GM04504 (cell line): ENCODE data around the gene IMPACT.

Experiments used
- DNase-seq: peaks from one replicate; pipeline ENCODE4 v3.0.0-alpha.2; 2012; ENCODE audit warnings: low read depth

IMPACT gene, protein sequence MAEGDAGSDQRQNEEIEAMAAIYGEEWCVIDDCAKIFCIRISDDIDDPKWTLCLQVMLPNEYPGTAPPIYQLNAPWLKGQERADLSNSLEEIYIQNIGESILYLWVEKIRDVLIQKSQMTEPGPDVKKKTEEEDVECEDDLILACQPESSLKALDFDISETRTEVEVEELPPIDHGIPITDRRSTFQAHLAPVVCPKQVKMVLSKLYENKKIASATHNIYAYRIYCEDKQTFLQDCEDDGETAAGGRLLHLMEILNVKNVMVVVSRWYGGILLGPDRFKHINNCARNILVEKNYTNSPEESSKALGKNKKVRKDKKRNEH

DNA sequence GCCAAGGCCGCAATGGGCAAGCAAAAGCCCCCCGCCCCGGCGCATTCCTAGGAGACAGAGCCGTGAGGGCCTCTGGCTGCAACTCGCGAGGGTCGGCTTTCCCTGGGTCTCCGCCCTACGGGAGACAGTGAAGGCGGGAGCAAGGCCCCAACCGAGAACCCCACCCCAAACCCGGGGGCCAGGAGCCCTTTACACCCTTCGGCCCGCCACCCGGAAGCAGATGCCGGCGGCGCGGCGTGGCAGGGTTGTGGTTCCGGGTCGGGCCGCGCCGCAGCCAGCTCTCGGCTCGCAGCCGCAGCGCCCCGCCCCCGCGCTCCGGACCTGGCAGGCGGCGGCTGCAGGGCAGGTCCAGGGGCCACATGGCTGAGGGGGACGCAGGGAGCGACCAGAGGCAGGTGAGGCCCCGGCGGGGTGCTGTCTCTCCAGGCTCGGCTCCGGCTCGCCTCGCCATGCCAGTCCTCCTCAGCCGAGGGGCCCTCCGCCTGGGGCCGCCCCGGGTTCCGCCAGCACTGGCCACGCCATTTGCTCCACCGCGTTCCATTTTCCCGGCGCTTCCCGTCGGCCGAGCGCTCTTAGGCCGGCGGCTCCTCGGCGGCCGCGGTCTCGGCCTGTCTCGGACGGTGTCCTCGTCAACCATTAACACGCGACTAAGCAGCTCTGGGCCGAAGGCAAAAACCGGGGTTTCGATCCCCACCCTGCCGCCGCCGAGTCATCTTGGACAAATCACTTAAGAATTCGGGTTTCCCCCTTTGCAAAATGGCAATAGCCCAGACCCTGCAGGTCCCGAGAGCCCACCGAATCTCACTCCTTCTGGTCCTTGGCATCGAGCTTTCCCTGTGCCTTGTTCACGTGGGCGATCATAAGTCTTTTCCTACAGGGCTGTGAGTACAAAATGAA lies at the start of gene IMPACT:
TSS of gene IMPACT (plus strand) at position 273 of the 897 bp plus-strand sequence. CDS start at position 360, 87 bp downstream.
- DNase-seq: peak; percentile 47

DNA sequence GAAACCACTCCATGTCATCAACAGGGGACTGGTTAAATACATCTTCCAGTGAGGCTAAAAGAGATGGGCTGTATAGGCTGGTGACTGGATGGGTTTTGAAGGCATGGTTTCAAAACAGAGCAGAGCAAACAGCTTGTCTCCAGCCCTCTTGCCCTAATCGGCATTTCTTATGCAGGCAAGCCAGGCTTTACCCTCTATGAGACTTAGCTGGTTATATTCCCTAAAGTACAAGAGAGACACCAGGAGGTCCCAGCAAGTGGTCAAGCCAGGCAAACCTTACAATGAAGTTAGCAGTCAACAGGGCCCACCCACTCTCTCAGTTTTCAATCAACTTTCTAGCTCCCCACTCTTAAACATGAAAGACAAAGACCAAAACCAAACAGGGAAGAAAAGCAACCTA lies 47.9 kb upstream of the IMPACT start:
- no peak for DNase-seq

DNA sequence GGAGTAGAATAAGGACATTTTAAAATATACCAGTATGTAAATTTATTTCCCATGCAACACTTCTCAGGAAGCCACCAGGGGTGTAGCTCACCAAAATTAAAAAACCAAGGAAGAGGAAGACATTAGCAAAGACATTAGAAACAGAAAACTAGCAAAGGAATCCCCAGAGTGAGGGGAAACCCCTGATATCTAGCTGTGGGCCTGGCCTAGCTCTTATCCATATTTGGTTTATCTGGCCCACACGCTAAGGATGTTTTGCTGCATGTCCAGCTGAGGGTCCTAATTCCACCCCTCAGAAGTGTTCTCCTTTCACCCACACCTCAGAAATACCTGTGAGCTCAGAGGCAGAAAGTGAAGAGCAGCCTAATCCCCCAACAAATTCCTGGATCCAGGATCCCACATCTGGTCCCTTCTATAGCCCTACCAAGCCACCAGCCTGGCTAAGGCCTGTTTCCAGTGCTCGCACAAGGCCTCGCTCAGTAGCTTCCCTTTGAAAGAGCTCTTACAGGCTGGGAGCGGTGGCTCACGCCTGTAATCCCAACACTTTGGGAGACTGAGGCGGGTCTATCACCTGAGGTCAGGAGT lies 46.2 kb upstream of the IMPACT start:
- DNase-seq: no peak

DNA sequence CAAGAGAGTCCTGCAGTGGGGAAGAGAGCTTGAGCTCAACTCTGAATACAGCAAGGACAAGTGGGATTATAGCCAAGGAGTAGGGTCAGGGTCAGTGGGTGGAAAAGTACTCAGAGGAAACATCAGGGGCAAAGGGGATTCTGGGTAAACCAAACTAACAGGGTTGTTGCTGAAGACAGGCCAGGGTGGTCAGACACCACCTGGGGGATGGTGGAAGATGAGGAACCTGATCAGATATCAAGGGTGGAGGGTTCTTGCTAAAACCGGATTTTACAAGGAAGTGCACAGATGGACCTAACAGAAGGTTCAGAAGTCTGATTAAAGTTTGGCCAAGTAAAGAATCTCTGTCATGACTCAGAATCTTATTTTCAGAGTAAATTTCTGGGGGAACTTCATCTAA lies 45.3 kb upstream of the IMPACT start:
- DNase-seq: no peak

DNA sequence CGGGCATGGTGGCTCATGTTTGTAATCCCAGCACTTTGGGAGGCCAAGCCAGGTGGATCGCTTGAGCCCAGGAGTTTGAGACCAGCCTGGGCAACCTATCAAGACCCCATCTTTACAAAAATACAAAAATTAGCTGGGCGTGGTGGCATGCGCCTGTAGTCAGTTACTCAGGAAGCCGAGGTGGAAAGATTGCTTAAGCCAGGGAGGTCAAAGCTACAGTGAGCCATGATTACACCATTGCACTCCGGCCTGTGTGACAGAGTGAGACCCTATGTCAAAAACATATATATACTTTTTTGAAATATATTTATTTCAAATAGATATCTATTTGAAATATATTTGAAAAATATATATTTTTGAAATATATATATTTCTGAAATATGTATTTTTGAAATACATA lies 39.8 kb upstream of the IMPACT start:
- no peak for DNase-seq

DNA sequence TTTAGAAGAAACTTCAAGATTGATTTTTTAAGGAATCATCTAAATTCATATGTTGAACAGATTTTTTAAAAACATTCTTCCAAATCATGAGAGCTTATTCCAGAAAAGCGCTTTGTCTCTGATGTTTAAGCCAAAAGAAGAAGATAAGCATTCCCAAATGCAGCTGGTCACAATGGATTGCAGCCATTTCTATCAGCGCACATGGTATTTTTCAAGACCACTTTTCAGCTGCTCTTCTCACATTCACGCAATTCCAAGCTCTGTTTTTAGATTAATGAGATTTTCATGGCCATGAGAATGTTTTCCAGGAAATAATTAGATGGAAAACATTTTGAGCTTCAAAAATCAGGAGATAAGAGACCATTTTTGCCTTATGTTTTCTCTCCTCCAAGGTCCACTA lies 37.5 kb upstream of the IMPACT start:
- DNase-seq: no peak

DNA sequence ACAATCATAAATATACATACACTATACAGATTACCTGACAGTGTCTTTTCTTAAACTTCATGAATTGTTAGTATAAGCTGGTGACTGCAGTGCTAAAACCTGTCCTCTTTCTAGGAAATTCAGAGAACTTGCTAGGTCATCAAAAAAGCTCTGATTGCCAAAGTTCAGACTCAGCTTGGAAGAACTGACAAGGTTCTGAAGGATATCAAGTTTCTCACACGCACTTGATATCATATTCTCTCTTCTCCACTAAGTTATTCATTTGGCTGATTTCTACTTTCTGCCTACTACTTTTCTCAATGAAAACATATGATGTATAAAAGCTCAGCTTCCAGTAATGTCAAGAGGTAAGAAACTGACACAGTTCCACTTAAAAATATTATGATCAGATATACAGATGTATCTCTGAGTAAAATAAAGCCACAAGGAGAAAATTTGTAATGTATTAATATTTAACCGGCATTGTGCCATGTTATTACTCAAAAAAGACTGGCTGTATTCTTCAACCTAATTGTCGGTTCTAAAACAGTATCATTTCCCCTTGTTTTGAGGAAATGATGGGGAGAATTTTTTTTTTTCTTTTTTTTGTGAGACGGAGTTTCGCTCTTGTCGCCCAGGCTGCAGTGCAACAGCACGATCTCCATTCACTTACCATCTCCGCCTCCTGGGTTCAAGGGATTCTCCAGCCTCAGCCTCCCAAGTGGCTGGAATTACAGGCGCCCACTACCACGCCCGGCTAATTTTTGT lies 31.2 kb upstream of the IMPACT start:
- no peak for DNase-seq

DNA sequence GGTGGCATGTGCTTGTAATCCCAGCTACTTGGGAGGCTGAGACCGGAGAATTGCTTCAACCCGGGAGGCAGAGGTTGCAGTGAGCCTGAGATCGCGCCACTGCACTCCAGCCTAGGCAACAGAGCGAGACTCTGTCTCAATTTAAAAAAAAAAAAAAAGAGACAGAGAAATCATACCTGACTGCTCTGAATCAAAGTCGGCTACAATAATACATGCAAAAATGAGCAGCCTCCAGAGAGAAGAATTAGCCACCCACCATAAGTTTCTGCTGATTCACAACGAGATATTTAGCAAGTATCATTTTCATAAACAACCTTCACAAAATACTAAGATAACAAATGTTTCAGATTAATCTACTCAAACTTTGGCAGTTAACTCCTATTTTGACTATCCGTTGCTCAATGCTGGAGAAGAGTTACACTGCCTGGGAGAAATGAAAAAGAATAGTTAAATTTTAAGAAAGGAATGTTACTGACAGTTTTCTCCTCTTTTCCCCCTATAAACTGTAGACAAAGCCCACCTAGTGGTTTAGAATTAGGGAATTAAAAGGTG lies 30.3 kb upstream of the IMPACT start:
- no peak for DNase-seq

DNA sequence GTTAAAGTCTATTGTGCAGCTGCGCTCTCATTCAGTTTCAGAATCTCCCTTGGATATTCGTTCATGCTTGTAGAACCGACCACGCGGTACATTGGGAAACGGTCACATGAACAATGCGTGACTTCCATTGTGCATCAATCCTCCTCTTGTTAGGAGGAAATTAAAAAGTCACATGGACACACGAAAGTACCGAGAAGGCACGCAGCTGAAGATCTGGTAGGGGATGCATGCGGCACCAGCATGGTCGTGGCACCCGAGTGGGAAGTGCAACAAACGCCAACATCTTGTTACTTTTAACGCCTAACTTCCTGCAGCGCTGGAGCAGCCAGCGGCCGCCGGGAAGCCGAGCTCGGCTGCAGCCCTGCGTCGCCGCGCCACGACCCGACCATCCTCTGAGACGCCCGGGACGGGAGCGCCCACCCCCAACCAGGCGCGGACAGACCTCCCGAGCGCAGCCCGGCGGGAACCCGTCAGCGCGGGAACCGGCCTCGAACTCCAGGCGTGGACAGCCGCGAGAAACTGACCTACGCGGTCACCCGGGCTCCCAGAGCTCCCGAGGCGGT lies 29.3 kb upstream of the IMPACT start:
- DNase-seq: peak; percentile 47

DNA sequence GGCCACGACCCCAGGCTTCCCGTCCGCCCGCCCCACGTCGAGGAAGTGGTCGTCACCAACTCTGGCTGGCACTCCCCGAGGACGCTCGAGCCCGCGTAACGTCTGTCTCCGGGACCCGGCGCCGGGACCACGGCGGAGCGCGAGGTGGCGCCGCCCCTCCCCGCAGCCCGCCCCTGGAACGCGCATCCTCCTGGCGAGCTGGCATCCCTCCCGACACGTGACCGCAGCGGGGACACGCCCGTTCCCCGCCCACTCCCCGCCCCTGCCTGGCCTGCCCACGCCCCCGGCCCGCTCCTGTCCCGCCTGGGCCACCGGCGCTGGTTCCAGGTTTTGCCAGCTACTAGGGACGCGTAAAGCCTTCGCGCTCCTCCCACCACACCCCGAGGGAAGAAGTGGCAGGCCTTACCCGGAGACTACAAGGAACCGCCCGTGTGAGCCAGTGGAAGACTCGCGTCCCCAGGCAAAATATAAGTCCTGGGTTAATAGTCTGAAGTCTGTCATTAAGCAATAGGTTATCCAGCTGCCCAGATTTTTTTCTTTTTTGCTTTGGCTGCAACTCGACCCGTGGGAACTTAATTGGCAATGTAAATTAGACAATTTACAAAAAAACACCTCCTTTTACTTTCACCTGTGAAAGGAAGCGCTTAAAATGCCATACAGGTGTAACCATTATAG lies 28.6 kb upstream of the IMPACT start, which contains the start of gene OSBPL1A:
TSS of gene OSBPL1A (minus strand) at position 131 of the 675 bp plus-strand sequence. CDS start 20,291 bp downstream, outside the sequence.
- DNase-seq: peak; percentile 81

DNA sequence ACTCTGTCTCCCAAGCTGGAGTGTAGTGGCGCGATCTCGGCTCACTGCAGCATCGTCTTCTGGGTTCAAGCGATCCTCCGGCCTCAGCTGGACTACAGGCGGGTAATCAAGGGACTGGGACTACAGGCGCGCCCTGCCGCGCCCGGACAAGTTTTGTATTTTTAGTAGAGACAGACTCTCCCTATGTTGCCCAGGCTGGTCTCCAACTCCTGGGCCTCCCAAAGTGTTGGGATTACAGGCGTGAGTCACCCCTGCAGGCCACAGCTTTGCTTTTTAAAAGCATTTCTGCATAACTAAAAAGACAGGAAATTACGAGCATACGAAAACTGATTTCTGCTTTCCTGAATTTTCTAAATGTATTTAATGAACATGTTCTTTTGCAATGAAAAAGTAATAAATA lies 27.9 kb upstream of the IMPACT start:
- DNase-seq: peak; percentile 51

DNA sequence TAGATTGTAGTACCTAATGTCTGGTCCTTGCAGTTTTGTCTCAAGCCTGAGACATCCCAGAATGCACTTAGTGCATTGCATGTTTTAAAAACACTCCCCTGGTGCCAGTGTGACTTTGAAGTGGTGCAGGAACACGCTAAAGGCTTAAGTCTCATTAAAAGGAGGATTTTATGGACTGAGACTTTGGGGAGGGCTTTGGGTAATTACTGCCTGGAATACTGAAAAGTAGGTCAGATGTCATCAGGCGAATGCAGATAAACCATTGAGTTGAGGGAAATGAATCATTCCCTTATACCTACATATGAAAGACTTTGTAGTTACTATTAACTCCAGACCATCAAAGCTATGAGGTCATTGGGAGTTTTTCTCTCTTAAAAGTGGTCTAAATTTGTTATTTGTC lies 25.9 kb upstream of the IMPACT start:
- DNase-seq: no peak

DNA sequence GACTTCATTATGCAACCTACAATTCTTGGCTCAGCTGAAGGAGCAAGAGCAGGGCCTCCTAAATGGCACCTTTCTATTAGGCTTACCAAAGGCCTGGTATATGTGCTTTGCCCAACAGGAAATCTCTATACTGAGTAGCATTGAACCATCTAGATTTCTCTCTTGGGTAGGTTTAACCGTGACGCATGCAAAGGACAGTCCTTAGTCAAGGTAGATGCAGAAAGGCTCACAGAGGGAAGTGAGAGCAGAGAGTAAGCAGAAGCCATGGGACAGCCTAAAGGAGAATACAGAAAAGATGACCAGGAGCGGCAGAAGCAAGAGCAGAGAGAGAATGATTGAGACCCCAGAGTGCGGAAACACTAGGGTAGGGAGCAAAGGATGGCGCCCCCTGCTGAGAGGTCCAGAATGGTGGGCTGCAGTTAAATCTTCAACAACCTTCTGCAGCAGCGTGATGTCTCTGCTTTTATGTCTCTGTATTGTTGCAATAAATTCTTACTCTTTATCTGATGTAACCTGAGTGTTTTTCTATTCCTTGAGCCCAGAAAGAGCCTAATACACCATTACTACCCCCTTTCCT lies 24.2 kb upstream of the IMPACT start:
- DNase-seq: no peak

DNA sequence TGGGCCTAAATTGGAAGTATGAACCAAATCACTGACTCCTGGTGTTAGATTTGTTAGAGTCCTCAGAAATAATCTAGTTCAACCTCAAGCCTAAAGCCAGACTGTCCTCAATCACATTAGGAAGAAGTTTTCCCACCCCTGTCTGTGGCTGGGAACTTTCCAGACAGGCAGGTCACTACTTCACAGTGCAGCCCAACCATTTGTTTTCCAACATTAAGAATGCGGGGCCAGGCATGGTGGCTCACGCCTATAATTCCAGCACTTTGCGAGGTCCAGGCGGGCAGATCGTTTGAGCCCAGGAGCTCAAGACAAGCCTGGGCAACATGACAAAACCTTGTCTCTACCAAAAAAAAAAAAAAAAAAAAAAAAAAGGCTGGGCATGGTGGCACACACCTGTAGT lies 23.4 kb upstream of the IMPACT start:
- no peak for DNase-seq

DNA sequence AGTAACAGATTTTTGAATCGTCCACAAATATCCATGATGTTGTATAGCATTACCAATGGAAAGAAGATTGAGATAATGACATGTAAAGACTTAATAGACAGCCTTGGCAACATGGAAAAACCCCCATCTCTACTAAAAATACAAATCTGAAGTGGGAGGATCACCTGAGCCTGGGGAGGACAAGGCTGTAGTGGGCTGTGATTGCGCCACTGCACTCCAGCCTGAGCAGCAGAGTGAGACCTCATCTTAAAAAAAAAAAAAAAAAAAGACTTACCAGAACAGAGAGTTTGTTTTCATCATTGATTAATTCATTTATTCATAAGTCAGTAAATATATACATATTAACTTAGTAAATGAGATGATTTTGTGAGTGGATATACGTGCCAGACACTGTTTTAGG lies 21.9 kb upstream of the IMPACT start:
- DNase-seq: no peak

DNA sequence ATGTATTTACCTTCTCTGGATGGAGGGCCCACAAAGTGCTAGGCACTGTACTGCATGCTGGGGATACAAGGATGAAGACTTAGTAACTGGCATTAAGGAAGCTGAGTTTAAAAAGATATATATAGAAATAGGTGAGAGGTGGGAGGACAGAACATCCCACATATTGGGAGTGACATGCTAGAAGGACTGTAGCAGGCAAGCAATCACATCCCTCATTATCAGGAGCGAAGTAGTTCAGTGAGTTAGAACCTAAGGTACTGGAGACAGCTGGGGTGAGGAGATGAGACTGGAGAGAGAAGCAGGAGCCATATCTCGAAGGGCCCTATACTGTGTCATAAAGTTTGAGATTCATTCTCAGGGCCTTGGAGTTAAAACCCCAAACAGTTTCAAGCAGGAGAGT lies 18.0 kb upstream of the IMPACT start:
- DNase-seq: no peak

DNA sequence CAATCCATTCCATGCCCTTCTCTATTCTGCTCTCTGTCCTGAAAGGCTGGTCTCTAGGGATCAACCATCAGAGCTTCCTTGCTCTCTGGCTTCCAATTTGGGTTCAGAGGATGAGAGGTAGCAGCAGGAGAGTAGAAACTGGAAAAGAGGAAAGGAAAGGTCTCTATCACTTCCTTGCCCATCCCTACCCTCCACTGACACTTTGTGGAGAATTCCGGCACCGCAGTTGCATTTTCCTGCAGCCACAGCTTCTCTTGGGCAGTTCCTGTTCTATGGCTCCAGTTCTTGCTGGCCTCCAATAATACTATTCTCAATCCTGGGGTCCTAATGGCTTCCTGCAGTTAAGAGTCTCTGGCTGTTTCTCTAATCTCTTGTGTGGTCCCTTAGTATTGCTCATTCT lies 13.3 kb upstream of the IMPACT start:
- no peak for DNase-seq

DNA sequence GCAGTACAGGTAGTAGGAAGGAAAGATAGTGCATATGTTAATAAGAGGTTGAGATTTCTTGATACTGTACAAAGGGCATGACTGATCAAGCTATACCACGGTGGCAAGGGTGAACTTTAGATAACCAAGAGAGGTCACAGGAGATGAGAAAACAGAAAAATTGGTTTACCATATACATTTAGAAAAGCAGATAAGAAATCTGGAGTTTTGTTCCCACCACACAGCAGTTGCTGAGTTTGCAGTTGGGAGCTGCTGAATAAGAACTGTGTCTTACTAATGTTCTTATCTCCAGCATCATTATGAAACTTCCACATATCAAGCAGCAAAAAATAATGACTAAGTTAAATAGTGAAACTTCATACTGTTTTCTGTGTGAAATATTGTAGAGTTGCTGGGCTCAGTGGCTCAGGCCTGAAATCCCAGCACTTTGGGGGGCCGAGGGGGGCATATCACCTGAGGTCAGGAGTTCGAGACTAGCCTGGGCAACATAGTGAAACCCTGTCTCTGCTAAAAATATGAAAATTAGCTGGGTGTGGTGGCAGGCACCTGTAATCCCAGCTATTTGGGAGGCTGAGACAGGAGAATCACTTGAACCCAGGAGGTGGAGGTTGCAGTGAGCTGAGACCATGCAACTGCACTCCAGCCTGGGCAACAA lies 12.0 kb upstream of the IMPACT start:
- DNase-seq: no peak

DNA sequence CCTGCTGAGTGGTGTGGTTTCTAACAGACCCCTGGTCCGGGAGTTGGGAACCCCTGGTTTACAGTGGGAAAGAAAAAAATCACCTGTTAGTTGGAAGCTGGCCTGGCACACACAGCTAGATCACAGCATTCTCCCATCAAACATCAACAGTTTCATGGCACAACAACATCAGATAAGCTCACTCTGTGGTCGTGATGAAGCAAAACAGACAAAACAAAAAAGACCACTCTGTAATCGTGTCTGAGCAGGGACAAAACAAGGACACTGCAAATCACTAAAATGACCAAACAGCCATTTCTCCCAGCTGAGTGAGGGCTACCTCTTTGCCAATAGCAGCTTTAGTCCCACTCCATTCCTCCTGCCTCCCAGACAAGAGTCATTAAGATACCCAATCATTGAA lies 9.0 kb upstream of the IMPACT start:
- no peak for DNase-seq

DNA sequence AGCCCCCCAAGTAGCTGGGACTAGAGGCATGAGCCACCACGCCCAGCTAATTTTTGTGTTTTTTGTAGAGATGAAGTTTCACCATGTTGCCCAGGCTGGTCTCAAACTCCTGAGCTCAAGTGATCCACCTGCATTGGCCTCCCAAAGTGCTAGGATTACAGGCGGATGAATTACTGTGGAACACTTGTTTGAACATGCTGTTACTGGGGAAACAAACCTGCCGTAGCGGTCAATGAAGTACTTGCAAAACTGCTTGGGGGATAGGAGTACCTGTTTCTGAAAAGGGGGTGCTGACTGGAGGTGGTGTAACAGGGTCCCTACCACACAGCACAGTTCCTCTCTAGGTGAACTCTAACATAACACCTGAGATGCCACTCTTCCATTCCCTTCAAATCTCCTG lies 5.9 kb upstream of the IMPACT start:
- DNase-seq: no peak
